Lung (tissue), 12 donors: ENCODE data around the gene LRFN3. TPM values are rescaled to one million over a fixed set of nuclear protein-coding genes. Genes with fewer than 3 reads are reported as not detected.

ENCODE experiments used
- ATAC-seq: fragments of 200-7000 bp; cut with Tn5 transposase; one replicate; pipeline ENCODE4 v1.9.1; 2020; ENCODE audit warnings: moderate number of reproducible peaks; ENCODE audit not compliant: insufficient read depth, low FRiP score
- DNase-seq, 3 donors: peaks; one replicate each; pipeline ENCODE4 v3.0.0-alpha.2; 2013 to 2017
- H3K27ac ChIP-seq, 2 donors: one replicate each; pipeline ENCODE4 v1.5.1; 2013; ENCODE audit warnings: mild to moderate bottlenecking in 2 of 2, moderate library complexity in 2 of 2, control low read depth in 1 of 2, inconsistent platforms in 1 of 2, low read depth in 1 of 2, low read length in 1 of 2
- H3K27me3 ChIP-seq, 3 donors: one replicate each; pipeline ENCODE4 v1.5.1; 2013; ENCODE audit warnings: low read length in 2 of 3; ENCODE audit not compliant: control insufficient read depth in 3 of 3, insufficient read depth in 3 of 3
- H3K36me3 ChIP-seq, 4 donors: one replicate each; pipeline ENCODE4 v1.5.1; 2013; ENCODE audit warnings: low read length in 4 of 4, mild to moderate bottlenecking in 1 of 4, moderate library complexity in 1 of 4; ENCODE audit not compliant: control insufficient read depth in 4 of 4, insufficient read depth in 4 of 4
- H3K4me1 ChIP-seq, 5 donors: one replicate each; pipeline ENCODE4 v1.5.1; 2013; ENCODE audit warnings: low read length in 5 of 5, mild to moderate bottlenecking in 2 of 5, moderate library complexity in 1 of 5; ENCODE audit not compliant: control insufficient read depth in 5 of 5, insufficient read depth in 5 of 5
- H3K4me3 ChIP-seq: one replicate; pipeline ENCODE4 v1.5.1; 2013; ENCODE audit warnings: mild to moderate bottlenecking, control low read depth, moderate library complexity
- H3K9ac ChIP-seq, 2 donors: one replicate each; pipeline ENCODE4 v1.5.1; 2013; ENCODE audit warnings: low read length in 2 of 2, control low read depth in 1 of 2; ENCODE audit not compliant: insufficient read depth in 1 of 2
- H3K9me3 ChIP-seq, 4 donors: one replicate each; pipeline ENCODE4 v1.5.1; 2013; ENCODE audit warnings: low read length in 3 of 4, mild to moderate bottlenecking in 1 of 4, moderate library complexity in 1 of 4; ENCODE audit not compliant: control insufficient read depth in 4 of 4, insufficient read depth in 3 of 4
- WGBS, 2 donors: extraction: QIAGEN DNeasy Blood & Tissue Kit; methylation state at CpG; one replicate each; pipeline ENCODE4 v1.1.7; 2013; 5-methylcytosine and 5-hydroxymethylcytosine counted together
- polyA plus RNA-seq, 2 donors: library from polyadenylated mRNA; stranded (reverse); fragments of 200-250 nt; gene quantifications; one replicate each; pipeline ENCODE4 v1.2.1, GENCODE V29; 2013
- total RNA-seq, 2 donors: library from RNA; depleted of rRNA in 1 of 2; stranded (reverse); fragments of >200 nt in 1 of 2; gene quantifications; one replicate each; pipeline ENCODE4 v1.2.1, GENCODE V29; 2014 to 2021
- TF ChIP-seq, protein P1 (sequence below): IDR thresholded peaks from 2 replicates; pipeline ENCODE4 v1.5.1; 2012; ENCODE audit warnings: mild to moderate bottlenecking; ENCODE audit errors: control extremely low read depth, extremely low read depth
- donor health status: control.
- donor health status: control.
- donor health status: Bipolar disorder and iron deficiency.
- donor health status: healthy.
- donor health status: DM: yes; HTN: yes; CAD: no.

The LRFN3 gene
- total and polyA plus RNA-seq, 4 donors = 3.6 to 14.0 (median 7.6) TPM

DNA sequence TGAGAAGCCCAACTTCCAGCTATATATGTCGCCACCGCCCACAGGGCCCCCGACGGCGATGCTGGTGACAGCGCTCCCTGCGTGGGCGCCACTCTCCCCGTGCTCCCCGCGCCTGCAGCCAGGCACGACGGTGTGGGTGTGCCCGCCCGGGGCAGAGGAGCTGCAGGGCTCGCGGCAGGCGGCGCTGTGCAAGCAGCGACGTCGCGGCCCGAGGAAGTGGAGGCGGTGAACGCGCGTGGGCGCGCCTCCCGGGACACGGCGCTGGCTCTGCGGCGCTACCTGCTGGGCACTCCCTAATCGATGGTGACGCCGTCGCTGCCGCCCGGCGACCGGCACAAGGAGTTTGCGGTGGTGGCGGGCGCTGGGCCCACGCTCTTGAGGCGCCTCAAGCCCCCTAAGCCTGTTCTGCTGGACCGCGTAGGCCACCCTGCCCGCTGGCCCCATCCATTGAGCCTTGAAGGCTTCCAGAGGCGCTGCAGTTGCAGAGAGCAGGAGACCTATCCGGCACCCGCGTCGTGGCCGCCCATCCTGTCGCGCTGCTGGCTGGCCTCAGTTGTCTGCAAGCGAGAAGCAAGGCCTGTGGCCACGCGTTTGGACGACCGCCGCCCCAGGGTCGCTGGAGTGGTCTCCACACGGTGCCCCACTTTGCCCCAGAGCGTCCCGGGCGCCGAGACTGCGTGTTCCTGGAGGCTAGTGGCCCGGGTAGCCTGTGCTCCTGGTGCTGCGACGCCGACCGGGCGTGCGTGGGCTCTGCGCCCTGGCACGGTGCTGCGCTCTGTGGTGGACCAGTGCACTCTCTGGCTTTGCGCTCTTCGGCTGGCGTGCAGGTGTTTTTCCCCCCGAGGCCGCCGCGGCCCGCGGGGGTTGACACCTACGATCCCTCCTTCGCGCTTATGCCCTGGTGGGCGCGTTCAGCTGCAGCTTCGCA, 23.1 kb downstream of the LRFN3 start:
- no peak overlapping the region for H3K4me3 ChIP-seq
- peaks cover 0 to 5% (median 0%) of the 10 kb centered on the region in 5 donors for H3K4me1 ChIP-seq
- WGBS, 2 donors = 11 to 14% methylated on average over 81 to 97 of the region's 97 CpGs
- TF ChIP-seq, protein P1, sequence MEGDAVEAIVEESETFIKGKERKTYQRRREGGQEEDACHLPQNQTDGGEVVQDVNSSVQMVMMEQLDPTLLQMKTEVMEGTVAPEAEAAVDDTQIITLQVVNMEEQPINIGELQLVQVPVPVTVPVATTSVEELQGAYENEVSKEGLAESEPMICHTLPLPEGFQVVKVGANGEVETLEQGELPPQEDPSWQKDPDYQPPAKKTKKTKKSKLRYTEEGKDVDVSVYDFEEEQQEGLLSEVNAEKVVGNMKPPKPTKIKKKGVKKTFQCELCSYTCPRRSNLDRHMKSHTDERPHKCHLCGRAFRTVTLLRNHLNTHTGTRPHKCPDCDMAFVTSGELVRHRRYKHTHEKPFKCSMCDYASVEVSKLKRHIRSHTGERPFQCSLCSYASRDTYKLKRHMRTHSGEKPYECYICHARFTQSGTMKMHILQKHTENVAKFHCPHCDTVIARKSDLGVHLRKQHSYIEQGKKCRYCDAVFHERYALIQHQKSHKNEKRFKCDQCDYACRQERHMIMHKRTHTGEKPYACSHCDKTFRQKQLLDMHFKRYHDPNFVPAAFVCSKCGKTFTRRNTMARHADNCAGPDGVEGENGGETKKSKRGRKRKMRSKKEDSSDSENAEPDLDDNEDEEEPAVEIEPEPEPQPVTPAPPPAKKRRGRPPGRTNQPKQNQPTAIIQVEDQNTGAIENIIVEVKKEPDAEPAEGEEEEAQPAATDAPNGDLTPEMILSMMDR = no peak
- H3K36me3 ChIP-seq = no peaks in the 10 kb centered on the region
- DNase-seq (no peak), ATAC-seq (peak; percentile 75)
- H3K27ac ChIP-seq = no peak overlapping the region
- peaks cover 0 to 2% (median 0%) of the 10 kb centered on the region in 4 donors for H3K9me3 ChIP-seq
- H3K27me3 ChIP-seq = peaks cover 0 to 31% (median 16%) of the 10 kb centered on the region in 3 donors
- no peak overlapping the region for H3K9ac ChIP-seq

GRCh38 chr19:35959968-35960320, 23.8 kb downstream of the LRFN3 start:
- H3K27me3 ChIP-seq = peaks cover 0 to 31% (median 16%) of the 10 kb centered on the region in 3 donors
- peaks cover 0 to 2% (median 0%) of the 10 kb centered on the region in 4 donors for H3K9me3 ChIP-seq
- no peak overlapping the region for H3K4me3 ChIP-seq
- H3K36me3 ChIP-seq = no peaks in the 10 kb centered on the region
- ATAC-seq (no peak), DNase-seq (no peak)
- TF ChIP-seq, protein P1 = no peak
- peaks cover 0 to 5% (median 0%) of the 10 kb centered on the region in 5 donors for H3K4me1 ChIP-seq
- no peak overlapping the region for H3K9ac ChIP-seq
- H3K27ac ChIP-seq = no peak overlapping the region
- 29 to 37% methylated on average over 20 of the region's 20 CpGs for WGBS, 2 donors

- ATAC-seq (no peak), DNase-seq (no peak)
- Histone ChIP-seq H3K4me1 (peaks cover 0 to 5% (median 0%) of the 10 kb centered on the region in 5 donors), H3K9me3 (peaks cover 0 to 2% (median 0%) of the 10 kb centered on the region in 4 donors), H3K27ac (no peak overlapping the region), H3K36me3 (no peaks in the 10 kb centered on the region), H3K4me3 (no peak overlapping the region), H3K9ac (no peak overlapping the region), H3K27me3 (peaks cover 0 to 31% (median 16%) of the 10 kb centered on the region in 3 donors)
- TF ChIP-seq, protein P1 = no peak
- WGBS, 2 donors = 82 to 89% methylated on average over 7 of the region's 7 CpGs
Measured at GRCh38 chr19:35960432-35960972, 24.3 kb downstream of the LRFN3 start.
